Hepatocyte (in vitro differentiated cells): ENCODE measurements around the gene KCNQ1. TPM values are rescaled to one million over a fixed set of nuclear protein-coding genes. Genes with fewer than 3 reads are reported as not detected.
A peak's percentile ranks its signal among the peaks of the same experiment; 100 is the strongest.

Experiments
- DNase-seq: peaks from one replicate; pipeline ENCODE4 v3.0.0-alpha.2; 2016; ENCODE audit warnings: low spot score
- H2AFZ ChIP-seq: fragments of 200-600 bp; sonication (generic); 2 replicates; pipeline ENCODE4 v1.6.0; 2016; ENCODE audit warnings: antibody characterized with exemption, mild to moderate bottlenecking
- H3K27ac ChIP-seq: fragments of 200-600 bp; sonication (generic); 2 replicates; pipeline ENCODE4 v1.5.1; 2016; ENCODE audit warnings: mild to moderate bottlenecking
- H3K27me3 ChIP-seq: fragments of 200-600 bp; sonication (generic); 2 replicates; pipeline ENCODE4 v1.6.1; 2016
- H3K36me3 ChIP-seq: fragments of 200-600 bp; sonication (generic); replicated peaks from 2 replicates; pipeline ENCODE4 v1.5.1; 2016; ENCODE audit warnings: low read depth; ENCODE audit not compliant: insufficient read depth
- H3K4me1 ChIP-seq: fragments of 200-600 bp; sonication (generic); 2 replicates; pipeline ENCODE4 v1.5.1; 2016; ENCODE audit warnings: mild to moderate bottlenecking, moderate library complexity; ENCODE audit not compliant: insufficient read depth
- H3K4me2 ChIP-seq: fragments of 200-600 bp; sonication (generic); 2 replicates; pipeline ENCODE4 v1.6.0; 2016
- H3K4me3 ChIP-seq: fragments of 200-600 bp; sonication (generic); 2 replicates; pipeline ENCODE4 v1.5.1; 2016; ENCODE audit warnings: mild to moderate bottlenecking
- H3K79me2 ChIP-seq: fragments of 200-600 bp; sonication (generic); 2 replicates; pipeline ENCODE4 v1.6.0; 2017; ENCODE audit warnings: mild to moderate bottlenecking
- H3K9me2 ChIP-seq: fragments of 200-600 bp; sonication (generic); replicated peaks from 2 replicates; pipeline ENCODE4 v1.6.0; 2017; ENCODE audit warnings: mild to moderate bottlenecking; ENCODE audit not compliant: insufficient read depth
- H3K9me3 ChIP-seq: fragments of 200-600 bp; sonication (generic); 2 replicates; pipeline ENCODE4 v1.5.1; 2016; ENCODE audit warnings: low read depth, mild to moderate bottlenecking
- H4K20me1 ChIP-seq: fragments of 200-600 bp; sonication (generic); 2 replicates; pipeline ENCODE4 v1.6.0; 2016; ENCODE audit warnings: mild to moderate bottlenecking; ENCODE audit not compliant: insufficient read depth, poor library complexity, severe bottlenecking
- CTCF ChIP-seq: fragments of 200-600 bp; sonication (generic); IDR thresholded peaks from 2 replicates; pipeline ENCODE4 v1.5.1; 2016; ENCODE audit warnings: antibody characterized with exemption, mild to moderate bottlenecking; ENCODE audit not compliant: poor library complexity
- EZH2 ChIP-seq: fragments of 200-600 bp; sonication (generic); IDR thresholded peaks from 2 replicates; pipeline ENCODE4 v1.6.1; 2016; ENCODE audit warnings: antibody characterized with exemption, mild to moderate bottlenecking, borderline replicate concordance
- EZH2phosphoT487 ChIP-seq: fragments of 200-600 bp; sonication (generic); IDR thresholded peaks from one replicate; pipeline ENCODE4 v1.6.1; 2018; ENCODE audit warnings: antibody characterized with exemption, mild to moderate bottlenecking, low read depth, moderate library complexity; ENCODE audit not compliant: unreplicated experiment, severe bottlenecking
- WGBS: methylation state at CpG from one replicate; pipeline ENCODE4 v1.1.6; 2016; ENCODE audit warnings: low lambda C conversion rate; ENCODE audit errors: missing lambda C conversion rate; 5-methylcytosine and 5-hydroxymethylcytosine counted together
- polyA plus RNA-seq: library from polyadenylated mRNA; unstranded; fragments of >200 nt; fragmentation: Nextera tagmentation; extraction: Ambion mirVana; gene quantifications from 2 replicates; pipeline ENCODE4 v1.2.1, GENCODE V29; 2016
- total RNA-seq: library from RNA; depleted of rRNA; stranded (reverse); fragments of >200 nt; gene quantifications from 2 replicates; pipeline ENCODE4 v1.2.3, GENCODE V29; 2014

Gene KCNQ1
- total and polyA plus RNA-seq, 2 experiments from 2014 or later, result 1.8 to 6.4 TPM

- no peaks in the 10 kb centered on the region for H3K27me3 ChIP-seq
- WGBS, result 94% methylated on average over 9 of the region's 9 CpGs
- peaks cover 7% of the 10 kb centered on the region for H4K20me1 ChIP-seq
- H3K9me3 ChIP-seq, result peaks cover 17% of the 10 kb centered on the region
- H3K36me3 ChIP-seq, result no peaks in the 10 kb centered on the region
- DNase-seq, result no peak
- no peak overlapping the region for H2AFZ ChIP-seq
- peaks cover 19% of the 10 kb centered on the region for H3K4me1 ChIP-seq
- no peak overlapping the region for H3K4me2 ChIP-seq
- TF ChIP-seq EZH2phosphoT487, result no peak
- no peak for TF ChIP-seq CTCF
- no peak for TF ChIP-seq EZH2
- no peak overlapping the region for H3K27ac ChIP-seq
- no peak overlapping the region for H3K4me3 ChIP-seq
- peaks cover 27% of the 10 kb centered on the region for H3K79me2 ChIP-seq
- H3K9me2 ChIP-seq, result no peaks in the 10 kb centered on the region
Measured at GRCh38 chr11:2664376-2664775, 219.6 kb downstream of the KCNQ1 start.

GRCh38 chr11:2664791-2665525, 220.2 kb downstream of the KCNQ1 start:
- peaks cover 11% of the 10 kb centered on the region for H3K9me3 ChIP-seq
- no peak overlapping the region for H3K4me3 ChIP-seq
- DNase-seq, result no peak
- no peaks in the 10 kb centered on the region for H3K9me2 ChIP-seq
- H2AFZ ChIP-seq, result no peak overlapping the region
- H3K4me2 ChIP-seq, result no peak overlapping the region
- 86% methylated on average over 14 of the region's 14 CpGs for WGBS
- H3K4me1 ChIP-seq, result peaks cover 19% of the 10 kb centered on the region
- peaks cover 7% of the 10 kb centered on the region for H4K20me1 ChIP-seq
- TF ChIP-seq EZH2phosphoT487 (no peak), EZH2 (no peak), CTCF (no peak)
- no peaks in the 10 kb centered on the region for H3K36me3 ChIP-seq
- no peaks in the 10 kb centered on the region for H3K27me3 ChIP-seq
- peak overlapping the region; percentile 37 for H3K27ac ChIP-seq
- H3K79me2 ChIP-seq, result peaks cover 33% of the 10 kb centered on the region

GRCh38 chr11:2665526-2666400, 221.0 kb downstream of the KCNQ1 start:
- Histone ChIP-seq H3K4me3 (no peak overlapping the region), H3K9me2 (no peaks in the 10 kb centered on the region), H3K27ac (peak overlapping the region; percentile 88), H2AFZ (no peak overlapping the region), H4K20me1 (peaks cover 12% of the 10 kb centered on the region), H3K4me2 (no peak overlapping the region), H3K27me3 (no peaks in the 10 kb centered on the region), H3K9me3 (peaks cover 3% of the 10 kb centered on the region), H3K79me2 (peaks cover 41% of the 10 kb centered on the region), H3K4me1 (peaks cover 19% of the 10 kb centered on the region), H3K36me3 (no peaks in the 10 kb centered on the region)
- no peak for DNase-seq
- WGBS, result 89% methylated on average over 11 of the region's 11 CpGs
- TF ChIP-seq CTCF (no peak), EZH2 (no peak)
